OCI-LY7 (cell line): ENCODE measurements around the gene FBXO2. TPM values are rescaled to one million over a fixed set of nuclear protein-coding genes. Genes with fewer than 3 reads are reported as not detected.
A peak's percentile ranks its signal among the peaks of the same experiment; 100 is the strongest.

Source experiments
- BruUV-seq: library from RNA; stranded (reverse); fragments of 400-500 nt; replicated peaks from 2 replicates; lab custom pipeline; 2021; lab: Mats Ljungman, UMichigan
- CTCF ChIA-PET: fragments of 300-600 bp; sonication (Branson Sonifier 250); formaldehyde crosslinking; loops from one replicate; lab custom pipeline; 2022; ENCODE audit warnings: antibody characterized with exemption; ENCODE audit not compliant: unreplicated experiment; lab: Charles Lee
- POLR2A ChIA-PET: fragments of 300-600 bp; sonication (Branson Sonifier 250); formaldehyde crosslinking; loops from one replicate; lab custom pipeline; 2022; ENCODE audit warnings: antibody characterized with exemption; lab: Charles Lee
- DNase-seq: peaks from one replicate; pipeline ENCODE4 v3.0.0-alpha.2; 2015; ENCODE audit warnings: low spot score
- H2AFZ ChIP-seq: fragments of 200-600 bp; sonication (generic), shearing (Covaris generic); 2 replicates; pipeline ENCODE4 v1.6.1; 2014; ENCODE audit warnings: mild to moderate bottlenecking, antibody characterized with exemption, low read length, moderate library complexity
- H3K27ac ChIP-seq: fragments of 200-600 bp; sonication (generic); 2 replicates; pipeline ENCODE4 v1.5.1; 2014; ENCODE audit warnings: mixed run types, low read depth, mild to moderate bottlenecking, moderate library complexity, low read length, inconsistent platforms; ENCODE audit not compliant: poor library complexity, severe bottlenecking
- H3K36me3 ChIP-seq: fragments of 200-600 bp; sonication (generic); 2 replicates; pipeline ENCODE4 v1.6.1; 2014; ENCODE audit warnings: mild to moderate bottlenecking, antibody characterized with exemption, low read length, moderate library complexity, mixed read lengths; ENCODE audit not compliant: insufficient read depth
- H3K4me1 ChIP-seq: fragments of 200-600 bp; sonication (generic); 2 replicates; pipeline ENCODE4 v1.5.1; 2014; ENCODE audit warnings: mild to moderate bottlenecking, low read length; ENCODE audit not compliant: insufficient read depth, poor library complexity, severe bottlenecking
- H3K4me2 ChIP-seq: fragments of 200-600 bp; sonication (generic); 2 replicates; pipeline ENCODE4 v1.6.1; 2014; ENCODE audit warnings: mild to moderate bottlenecking, low read length
- H3K4me3 ChIP-seq: fragments of 200-600 bp; sonication (generic); 2 replicates; pipeline ENCODE4 v1.5.1; 2014; ENCODE audit warnings: mild to moderate bottlenecking, low read depth, low read length; ENCODE audit not compliant: poor library complexity, severe bottlenecking
- H3K79me2 ChIP-seq: fragments of 200-600 bp; sonication (generic); 2 replicates; pipeline ENCODE4 v1.6.1; 2016; ENCODE audit warnings: low read depth, mild to moderate bottlenecking, low read length, moderate library complexity, mixed read lengths; ENCODE audit not compliant: insufficient read depth
- H3K9me2 ChIP-seq: fragments of 200-600 bp; sonication (generic); 2 replicates; pipeline ENCODE4 v1.6.1; 2016; ENCODE audit warnings: mild to moderate bottlenecking, low read length, mixed read lengths; ENCODE audit not compliant: insufficient read depth
- H3K9me3 ChIP-seq: fragments of 200-600 bp; sonication (generic); 2 replicates; pipeline ENCODE4 v1.6.1; 2014; ENCODE audit warnings: mild to moderate bottlenecking, mixed run types, low read length, mixed read lengths
- H4K20me1 ChIP-seq: fragments of 200-600 bp; sonication (generic); 2 replicates; pipeline ENCODE4 v1.6.1; 2014; ENCODE audit warnings: mild to moderate bottlenecking, antibody characterized with exemption, low read length, moderate library complexity, mixed read lengths; ENCODE audit not compliant: insufficient read depth
- EZH2phosphoT487 ChIP-seq: fragments of 200-600 bp; sonication (generic); IDR thresholded peaks from 2 replicates; pipeline ENCODE4 v1.6.1; 2018; ENCODE audit warnings: low read depth, borderline replicate concordance, mild to moderate bottlenecking, mixed run types, antibody characterized with exemption, low read length, moderate library complexity, mixed read lengths
- intact Hi-C: fragments of 100-400 bp; cut with micrococcal nuclease; formaldehyde crosslinking; loops from one replicate; pipeline ENCODE4 v1.10.0; 2022; ENCODE audit not compliant: unreplicated experiment
- total RNA-seq, 2 experiments: library from RNA; depleted of rRNA in 1 of 2; stranded (reverse); fragments of >200 nt in 1 of 2; shearing (Covaris generic) in 1 of 2; gene quantifications; 2 replicates each; pipeline ENCODE4 v1.2.3, GENCODE V29; 2014 to 2022
- TF ChIP-seq, protein P1 (sequence below): fragments of 200-600 bp; sonication (generic); conservative IDR thresholded peaks from 2 replicates; pipeline ENCODE4 v1.5.1; 2014; ENCODE audit warnings: mild to moderate bottlenecking, antibody characterized with exemption, low read length, moderate library complexity, mixed read lengths

Gene FBXO2
- total RNA-seq, 2 experiments from 2014 or later: 2.7 to 6.1 TPM

DNA sequence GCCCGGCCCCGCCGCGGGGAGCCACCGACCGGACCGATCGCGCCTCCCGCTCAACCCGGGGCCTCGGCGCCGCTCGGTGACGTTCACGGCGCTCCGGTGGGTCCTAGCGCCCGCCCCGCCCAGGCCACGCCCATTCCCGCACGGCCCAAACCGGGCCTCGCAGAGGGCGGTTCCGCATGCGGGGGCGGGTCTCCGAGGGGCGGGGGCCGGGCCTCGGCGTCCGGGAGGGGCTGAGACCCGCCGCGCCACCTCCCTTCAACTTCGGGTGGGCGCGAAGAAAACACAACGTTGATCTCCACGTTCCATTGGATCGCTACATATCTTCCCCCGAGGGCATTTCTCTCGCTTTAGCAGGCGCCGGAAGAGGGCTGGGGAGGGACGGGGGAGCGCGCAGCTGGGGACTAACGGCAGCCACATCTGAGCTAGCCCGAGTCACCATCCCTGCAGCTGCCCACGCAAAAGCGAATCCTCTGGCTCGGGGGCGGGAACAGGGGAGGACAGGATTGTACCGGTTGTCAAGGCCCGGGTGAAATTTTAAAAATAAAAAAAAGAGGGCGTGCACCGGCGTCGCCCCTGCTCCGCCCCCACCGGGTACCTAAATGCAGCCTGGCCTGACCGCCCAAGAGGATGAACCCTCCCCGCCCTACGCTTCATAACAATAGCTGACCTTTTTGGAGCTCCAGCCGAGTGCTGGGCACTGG, 27.0 kb upstream of the FBXO2 start, which contains the start of gene MAD2L2:
Gene MAD2L2, minus strand, starts transcription at position 78 of the 701 bp plus-strand sequence. CDS start 547 bp downstream, outside the sequence.
- peak within 1 kb of the TSS; percentile 86 for H3K4me3 ChIP-seq
- H3K4me1 ChIP-seq: peaks cover 27% of the 10 kb centered on the region
- H3K27ac ChIP-seq: peak within 1 kb of the TSS; percentile 95
- TF ChIP-seq, protein P1, sequence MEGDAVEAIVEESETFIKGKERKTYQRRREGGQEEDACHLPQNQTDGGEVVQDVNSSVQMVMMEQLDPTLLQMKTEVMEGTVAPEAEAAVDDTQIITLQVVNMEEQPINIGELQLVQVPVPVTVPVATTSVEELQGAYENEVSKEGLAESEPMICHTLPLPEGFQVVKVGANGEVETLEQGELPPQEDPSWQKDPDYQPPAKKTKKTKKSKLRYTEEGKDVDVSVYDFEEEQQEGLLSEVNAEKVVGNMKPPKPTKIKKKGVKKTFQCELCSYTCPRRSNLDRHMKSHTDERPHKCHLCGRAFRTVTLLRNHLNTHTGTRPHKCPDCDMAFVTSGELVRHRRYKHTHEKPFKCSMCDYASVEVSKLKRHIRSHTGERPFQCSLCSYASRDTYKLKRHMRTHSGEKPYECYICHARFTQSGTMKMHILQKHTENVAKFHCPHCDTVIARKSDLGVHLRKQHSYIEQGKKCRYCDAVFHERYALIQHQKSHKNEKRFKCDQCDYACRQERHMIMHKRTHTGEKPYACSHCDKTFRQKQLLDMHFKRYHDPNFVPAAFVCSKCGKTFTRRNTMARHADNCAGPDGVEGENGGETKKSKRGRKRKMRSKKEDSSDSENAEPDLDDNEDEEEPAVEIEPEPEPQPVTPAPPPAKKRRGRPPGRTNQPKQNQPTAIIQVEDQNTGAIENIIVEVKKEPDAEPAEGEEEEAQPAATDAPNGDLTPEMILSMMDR: no peak
- no peak for TF ChIP-seq EZH2phosphoT487
- TSS peak; percentile 71 for BruUV-seq
- peak within 1 kb of the TSS; percentile 96 for H2AFZ ChIP-seq
- peak within 1 kb of the TSS; percentile 100 for H3K4me2 ChIP-seq
- no peaks in the 10 kb centered on the region for H3K9me2 ChIP-seq
- H3K36me3 ChIP-seq: peaks cover 18% of the 10 kb centered on the region; the same call in 1 of the 2 replicates
- H3K79me2 ChIP-seq: no peaks in the 10 kb centered on the region
- intact Hi-C loops: loop anchor here (5.0 kb wide), 1 partner anchor 36 kb away; no protein-coding TSS in a partner anchor
- CTCF ChIA-PET: interaction anchor here (0.5 to 0.7 kb wide), 2 partner anchors 30 to 225 kb away, joined by 3 to 4 read pairs; no protein-coding TSS in a partner anchor
- H3K9me3 ChIP-seq: no peaks in the 10 kb centered on the region
- peak; percentile 92 for DNase-seq
- H4K20me1 ChIP-seq: no peaks in the 10 kb centered on the region
- POLR2A ChIA-PET: interaction anchor here (0.6 to 2.2 kb wide), 6 partner anchors 13 to 359 kb away, joined by 3 to 16 read pairs (median 5); partner anchors contain the start of genes AGTRAP and FBXO2

DNA sequence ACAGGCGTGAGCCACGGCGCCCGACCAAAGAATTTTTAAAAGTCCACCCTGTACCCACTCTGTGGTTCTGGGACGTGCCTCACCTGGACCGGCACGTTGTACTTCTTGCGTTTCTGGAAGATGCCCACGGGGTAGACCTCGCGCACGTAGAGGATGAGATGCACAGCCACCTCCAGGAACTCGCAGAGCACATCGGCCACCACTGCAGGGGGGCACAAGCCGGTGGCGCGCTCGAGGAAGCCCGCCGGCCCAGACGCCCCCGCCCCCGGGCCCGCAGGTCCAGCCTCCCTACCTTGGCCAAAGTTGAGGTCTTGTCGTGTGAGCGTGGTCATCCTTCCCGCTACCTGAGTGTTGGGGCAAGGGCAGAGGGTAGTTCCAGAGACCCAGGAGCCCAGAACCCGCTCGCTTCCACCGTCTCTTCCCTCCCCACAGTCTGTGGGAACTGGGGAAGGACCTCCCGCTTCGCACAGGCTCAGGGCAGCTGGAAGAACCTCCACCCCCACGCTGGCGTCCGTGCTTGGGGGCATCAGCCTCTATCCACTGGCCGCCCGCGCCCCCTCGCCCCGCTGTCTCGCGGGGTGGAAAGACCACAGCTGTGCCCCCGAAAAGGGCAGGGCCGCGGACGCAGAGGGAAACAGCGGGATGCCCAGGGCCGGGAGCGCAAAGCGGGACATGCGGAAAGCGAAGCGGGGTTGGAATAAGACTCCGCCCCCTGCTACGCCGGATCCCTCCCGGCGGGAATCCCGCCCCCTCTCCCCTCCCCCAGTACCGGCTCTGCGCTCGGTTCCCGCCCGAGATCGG, 26.2 kb upstream of the FBXO2 start:
- Histone ChIP-seq H3K4me1 (peaks cover 27% of the 10 kb centered on the region), H3K9me2 (no peaks in the 10 kb centered on the region), H4K20me1 (no peaks in the 10 kb centered on the region), H2AFZ (peak overlapping the region; percentile 96; the same call in 1 of the 2 replicates), H3K27ac (peak overlapping the region; percentile 95), H3K79me2 (no peaks in the 10 kb centered on the region), H3K9me3 (no peaks in the 10 kb centered on the region), H3K4me2 (peak overlapping the region; percentile 96), H3K36me3 (peaks cover 25% of the 10 kb centered on the region; the same call in 1 of the 2 replicates), H3K4me3 (peak overlapping the region; percentile 86)
- intact Hi-C loops: loop anchor here (5.0 kb wide), 1 partner anchor 37 kb away; no protein-coding TSS in a partner anchor
- peak; percentile 19 for DNase-seq
- ChIA-PET POLR2A (interaction anchor here (0.6 to 2.2 kb wide), 3 partner anchors 27 to 360 kb away, joined by 4 to 16 read pairs (median 6); partner anchors contain the start of gene FBXO2), CTCF (no interaction called here)
- TF ChIP-seq, protein P1: no peak
- no peak for TF ChIP-seq EZH2phosphoT487
- no TSS peak for BruUV-seq
